Progenitor cell of endocrine pancreas (in vitro differentiated cells): Measurements from ENCODE around the gene CMC1. TPM values are rescaled to one million over a fixed set of nuclear protein-coding genes. Genes with fewer than 3 reads are reported as not detected.
"Not testable (repeated sequence)": the region's sequence is repeated elsewhere in the genome, so short reads cannot be mapped to it uniquely, and the experiment has no call there.

ENCODE experiments used
- DNase-seq: peaks from one replicate; pipeline ENCODE4 v3.0.0; 2021; ENCODE audit warnings: low spot score; ENCODE audit not compliant: unreplicated experiment
- H3K27ac Mint-ChIP-seq: 2 replicates; pipeline ENCODE4 v1.8.0; 2021; ENCODE audit warnings: mild to moderate bottlenecking, moderate library complexity, mixed read lengths
- H3K27me3 Mint-ChIP-seq: 2 replicates; pipeline ENCODE4 v1.8.0; 2021; ENCODE audit warnings: mixed read lengths
- H3K36me3 Mint-ChIP-seq: 2 replicates; pipeline ENCODE4 v1.8.0; 2022; ENCODE audit warnings: mixed read lengths; ENCODE audit not compliant: insufficient read depth
- H3K4me1 Mint-ChIP-seq: 2 replicates; pipeline ENCODE4 v1.8.0; 2021; ENCODE audit warnings: low read depth, mixed read lengths
- H3K4me3 Mint-ChIP-seq: 2 replicates; pipeline ENCODE4 v1.8.0; 2021; ENCODE audit warnings: low read depth, mild to moderate bottlenecking, moderate library complexity, mixed read lengths
- H3K9me3 Mint-ChIP-seq: 2 replicates; pipeline ENCODE4 v1.8.0; 2021; ENCODE audit warnings: low read depth, mixed read lengths
- long read RNA-seq: library from polyadenylated mRNA; unstranded; transcript quantifications from one replicate; pipeline ENCODE4 v2.0.0, GENCODE V29; 2020
- total RNA-seq: library from RNA; stranded (reverse); gene quantifications from 2 replicates; pipeline ENCODE4 v1.2.1, GENCODE V29; 2021
- TF ChIP-seq, protein P1 (sequence below): fragments of 200-600 bp; sonication (generic); IDR thresholded peaks from one replicate; pipeline ENCODE4 v1.5.0; 2021; ENCODE audit warnings: antibody characterized with exemption, mild to moderate bottlenecking; ENCODE audit not compliant: unreplicated experiment

Gene CMC1, protein sequence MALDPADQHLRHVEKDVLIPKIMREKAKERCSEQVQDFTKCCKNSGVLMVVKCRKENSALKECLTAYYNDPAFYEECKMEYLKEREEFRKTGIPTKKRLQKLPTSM
- 14.3 and 16.2 TPM in 2 replicates for total RNA-seq
- long read RNA-seq, full-length matches to known transcripts, result 1 of 2 reads
- long read RNA-seq, partial matches to known transcripts, result 0 of 2 reads
- long read RNA-seq, other reads (novel, unspliced or antisense), result 1 of 2 reads

GRCh38 chr3:28241221-28242160, at the start of gene CMC1:
CMC1 (plus strand) TSS chr3:28241619; CDS start chr3:28241794, 175 bp downstream.
- H3K4me1 Mint-ChIP-seq, result peaks cover 18% of the 10 kb centered on the region
- H3K27ac Mint-ChIP-seq, result peak within 1 kb of the TSS; percentile 92
- H3K27me3 Mint-ChIP-seq, result no peaks in the 10 kb centered on the region
- DNase-seq, result peak; percentile 96
- H3K9me3 Mint-ChIP-seq, result peaks cover 4% of the 10 kb centered on the region
- peaks cover 3% of the 10 kb centered on the region for H3K36me3 Mint-ChIP-seq
- TF ChIP-seq, protein P1, sequence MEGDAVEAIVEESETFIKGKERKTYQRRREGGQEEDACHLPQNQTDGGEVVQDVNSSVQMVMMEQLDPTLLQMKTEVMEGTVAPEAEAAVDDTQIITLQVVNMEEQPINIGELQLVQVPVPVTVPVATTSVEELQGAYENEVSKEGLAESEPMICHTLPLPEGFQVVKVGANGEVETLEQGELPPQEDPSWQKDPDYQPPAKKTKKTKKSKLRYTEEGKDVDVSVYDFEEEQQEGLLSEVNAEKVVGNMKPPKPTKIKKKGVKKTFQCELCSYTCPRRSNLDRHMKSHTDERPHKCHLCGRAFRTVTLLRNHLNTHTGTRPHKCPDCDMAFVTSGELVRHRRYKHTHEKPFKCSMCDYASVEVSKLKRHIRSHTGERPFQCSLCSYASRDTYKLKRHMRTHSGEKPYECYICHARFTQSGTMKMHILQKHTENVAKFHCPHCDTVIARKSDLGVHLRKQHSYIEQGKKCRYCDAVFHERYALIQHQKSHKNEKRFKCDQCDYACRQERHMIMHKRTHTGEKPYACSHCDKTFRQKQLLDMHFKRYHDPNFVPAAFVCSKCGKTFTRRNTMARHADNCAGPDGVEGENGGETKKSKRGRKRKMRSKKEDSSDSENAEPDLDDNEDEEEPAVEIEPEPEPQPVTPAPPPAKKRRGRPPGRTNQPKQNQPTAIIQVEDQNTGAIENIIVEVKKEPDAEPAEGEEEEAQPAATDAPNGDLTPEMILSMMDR, result no peak
- peak within 1 kb of the TSS; percentile 78 for H3K4me3 Mint-ChIP-seq

DNA sequence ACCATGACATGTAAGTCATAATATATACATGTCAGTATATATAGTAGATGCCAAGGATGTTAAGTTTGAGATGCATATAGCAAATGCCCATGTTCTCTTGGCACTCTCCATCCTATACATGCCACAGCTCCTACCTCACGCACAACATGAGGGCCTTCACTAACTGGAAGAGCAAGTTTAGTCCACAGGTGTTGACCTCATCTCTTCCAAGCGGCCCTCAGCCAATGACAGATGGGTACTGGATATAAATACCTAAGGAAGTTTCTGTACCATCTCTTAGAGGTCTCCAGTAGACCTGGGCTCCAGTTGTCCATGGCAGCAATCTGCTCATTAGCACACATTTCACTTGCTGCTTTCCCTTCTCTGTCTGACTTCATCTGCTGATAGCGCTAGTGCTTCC, 43.3 kb upstream of the CMC1 start:
- H3K4me3 Mint-ChIP-seq, result no peak overlapping the region
- no peak overlapping the region for H3K27ac Mint-ChIP-seq
- TF ChIP-seq, protein P1, result no peak
- DNase-seq, result no peak
- no peaks in the 10 kb centered on the region for H3K36me3 Mint-ChIP-seq
- no peaks in the 10 kb centered on the region for H3K4me1 Mint-ChIP-seq
- H3K9me3 Mint-ChIP-seq, result peaks cover 3% of the 10 kb centered on the region
- H3K27me3 Mint-ChIP-seq, result no peaks in the 10 kb centered on the region

- Mint-ChIP-seq H3K36me3 (no peaks in the 10 kb centered on the region), H3K4me1 (no peaks in the 10 kb centered on the region)
These were observed 42.4 kb upstream of the CMC1 start for GRCh38 chr3:28198974-28199373.

GRCh38 chr3:28199643-28200042, 41.8 kb upstream of the CMC1 start:
- not testable (repeated sequence) for H3K9me3 Mint-ChIP-seq, H3K27me3 Mint-ChIP-seq, DNase-seq, H3K4me3 Mint-ChIP-seq, H3K36me3 Mint-ChIP-seq, H3K4me1 Mint-ChIP-seq, H3K27ac Mint-ChIP-seq

More at GRCh38 chr3:28198974-28199373, 42.4 kb upstream of the CMC1 start:
- TF ChIP-seq, protein P1, result no peak
- H3K27me3 Mint-ChIP-seq, result no peaks in the 10 kb centered on the region
- H3K4me3 Mint-ChIP-seq, result no peak overlapping the region
- H3K27ac Mint-ChIP-seq, result no peak overlapping the region
- peaks cover 3% of the 10 kb centered on the region for H3K9me3 Mint-ChIP-seq
- no peak for DNase-seq

DNA sequence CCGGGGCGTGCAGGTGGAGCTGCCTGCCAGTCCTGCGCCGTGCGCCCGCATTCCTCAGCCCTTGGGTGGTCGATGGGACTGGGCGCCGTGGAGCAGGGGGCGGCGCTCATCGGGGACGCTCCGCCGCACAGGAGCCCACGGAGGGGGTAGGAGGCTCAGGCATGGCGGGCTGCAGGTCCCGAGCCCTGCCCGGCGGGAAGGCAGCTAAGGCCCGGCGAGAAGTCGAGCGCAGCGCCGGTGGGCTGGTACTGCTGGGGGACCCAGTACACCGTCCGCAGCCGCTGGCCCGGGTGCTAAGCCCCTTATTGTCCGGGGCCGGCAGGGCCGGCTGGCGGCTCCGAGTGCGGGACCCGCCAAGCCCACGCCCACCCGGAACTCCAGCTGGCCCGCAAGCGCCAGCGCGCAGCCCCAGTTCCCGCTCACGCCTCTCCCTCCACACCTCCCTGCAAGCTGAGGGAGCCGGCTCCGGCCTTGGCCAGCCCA, 41.0 kb upstream of the CMC1 start:
- H3K9me3 Mint-ChIP-seq, DNase-seq, H3K4me1 Mint-ChIP-seq, H3K27ac Mint-ChIP-seq, H3K4me3 Mint-ChIP-seq, H3K36me3 Mint-ChIP-seq, H3K27me3 Mint-ChIP-seq: not testable (repeated sequence)

GRCh38 chr3:28206479-28206878, 34.9 kb upstream of the CMC1 start:
- Mint-ChIP-seq H3K9me3 (peaks cover 5% of the 10 kb centered on the region), H3K4me1 (peaks cover 9% of the 10 kb centered on the region), H3K4me3 (no peak overlapping the region), H3K27ac (no peak overlapping the region), H3K36me3 (no peaks in the 10 kb centered on the region), H3K27me3 (no peaks in the 10 kb centered on the region)
- TF ChIP-seq, protein P1, result no peak
- no peak for DNase-seq
